Stimulated activated memory B cell treated with anti-CD40 and anti-IgM and Interleukin-4, amounts not matched to agents 10 μg/mL and 1 μg/mL and 100 μg/mL, for 72 hours (primary cell): ENCODE measurements around the gene SHKBP1.
A peak's percentile ranks its signal among the peaks of the same experiment; 100 is the strongest.

ENCODE experiments used
- ATAC-seq: fragments of 150-1000 bp; cut with Tn5 transposase; 2 replicates; pipeline ENCODE4 v1.10.0; 2021
- H3K27ac Mint-ChIP-seq: one replicate; pipeline ENCODE4 v1.8.0; 2022; ENCODE audit warnings: mild to moderate bottlenecking, mixed read lengths
- H3K27me3 Mint-ChIP-seq: one replicate; pipeline ENCODE4 v1.8.0; 2022; ENCODE audit warnings: mixed read lengths
- H3K36me3 Mint-ChIP-seq: one replicate; pipeline ENCODE4 v1.8.0; 2022; ENCODE audit warnings: mixed read lengths
- H3K4me1 Mint-ChIP-seq: one replicate; pipeline ENCODE4 v1.8.0; 2022; ENCODE audit warnings: mixed read lengths
- H3K4me3 Mint-ChIP-seq: one replicate; pipeline ENCODE4 v1.8.0; 2022; ENCODE audit warnings: mild to moderate bottlenecking, moderate library complexity, mixed read lengths
- H3K9me3 Mint-ChIP-seq: one replicate; pipeline ENCODE4 v1.8.0; 2022; ENCODE audit warnings: mixed read lengths

The SHKBP1 gene

GRCh38 chr19:40599902-40600569 is 23.4 kb downstream of the SHKBP1 start:
- Mint-ChIP-seq H3K27me3 (peaks cover 62% of the 10 kb centered on the region), H3K36me3 (no peaks in the 10 kb centered on the region), H3K4me1 (peaks cover 71% of the 10 kb centered on the region), H3K9me3 (peaks cover 2% of the 10 kb centered on the region), H3K27ac (no peak overlapping the region), H3K4me3 (peak overlapping the region; percentile 9)
- no peak for ATAC-seq

- Mint-ChIP-seq H3K27me3 (peaks cover 62% of the 10 kb centered on the region), H3K4me1 (peaks cover 76% of the 10 kb centered on the region), H3K9me3 (peaks cover 2% of the 10 kb centered on the region), H3K27ac (no peak overlapping the region), H3K4me3 (peak overlapping the region; percentile 24), H3K36me3 (no peaks in the 10 kb centered on the region)
- no peak for ATAC-seq
Observed at GRCh38 chr19:40600570-40601133, 24.0 kb downstream of the SHKBP1 start.

GRCh38 chr19:40601134-40601974 is 24.7 kb downstream of the SHKBP1 start, which contains the start of gene LTBP4:
TSS of gene LTBP4 (plus strand) at chr19:40601369. CDS start at chr19:40601388, 19 bp downstream.
- Mint-ChIP-seq H3K9me3 (peaks cover 2% of the 10 kb centered on the region), H3K4me3 (peak within 1 kb of the TSS; percentile 24), H3K36me3 (no peaks in the 10 kb centered on the region), H3K4me1 (peaks cover 80% of the 10 kb centered on the region), H3K27me3 (peaks cover 56% of the 10 kb centered on the region), H3K27ac (no peak within 1 kb of the TSS)
- ATAC-seq = no peak

- Mint-ChIP-seq H3K4me1 (peaks cover 76% of the 10 kb centered on the region), H3K36me3 (no peaks in the 10 kb centered on the region), H3K4me3 (no peak overlapping the region), H3K27ac (no peak overlapping the region), H3K27me3 (peaks cover 40% of the 10 kb centered on the region), H3K9me3 (peaks cover 2% of the 10 kb centered on the region)
- ATAC-seq = no peak
Observed at GRCh38 chr19:40603071-40603388, 26.4 kb downstream of the SHKBP1 start.

- Mint-ChIP-seq H3K27ac (peak overlapping the region; percentile 57), H3K27me3 (peaks cover 34% of the 10 kb centered on the region), H3K4me1 (peaks cover 76% of the 10 kb centered on the region), H3K36me3 (no peaks in the 10 kb centered on the region), H3K4me3 (peak overlapping the region; percentile 77), H3K9me3 (peaks cover 2% of the 10 kb centered on the region)
- peak; percentile 87 for ATAC-seq
Observed at GRCh38 chr19:40603389-40604170, 26.9 kb downstream of the SHKBP1 start.

GRCh38 chr19:40604171-40604646 is 27.5 kb downstream of the SHKBP1 start:
- Mint-ChIP-seq H3K4me3 (peak overlapping the region; percentile 77), H3K27me3 (peaks cover 28% of the 10 kb centered on the region), H3K27ac (peak overlapping the region; percentile 57), H3K4me1 (peaks cover 75% of the 10 kb centered on the region), H3K9me3 (peaks cover 2% of the 10 kb centered on the region), H3K36me3 (no peaks in the 10 kb centered on the region)
- ATAC-seq = no peak

GRCh38 chr19:40604647-40605215 is 28.1 kb downstream of the SHKBP1 start:
- H3K36me3 Mint-ChIP-seq = no peaks in the 10 kb centered on the region
- no peak for ATAC-seq
- H3K27me3 Mint-ChIP-seq = peaks cover 23% of the 10 kb centered on the region
- H3K27ac Mint-ChIP-seq = peak overlapping the region; percentile 76
- peak overlapping the region; percentile 77 for H3K4me3 Mint-ChIP-seq
- peaks cover 2% of the 10 kb centered on the region for H3K9me3 Mint-ChIP-seq
- H3K4me1 Mint-ChIP-seq = peaks cover 72% of the 10 kb centered on the region

GRCh38 chr19:40605216-40605971 is 28.7 kb downstream of the SHKBP1 start:
- Mint-ChIP-seq H3K27me3 (peaks cover 16% of the 10 kb centered on the region), H3K27ac (peak overlapping the region; percentile 76), H3K36me3 (no peaks in the 10 kb centered on the region), H3K4me1 (peaks cover 75% of the 10 kb centered on the region), H3K9me3 (peaks cover 2% of the 10 kb centered on the region), H3K4me3 (peak overlapping the region; percentile 77)
- ATAC-seq = peak; percentile 72

- Mint-ChIP-seq H3K36me3 (no peaks in the 10 kb centered on the region), H3K4me1 (peaks cover 66% of the 10 kb centered on the region), H3K4me3 (peak overlapping the region; percentile 25), H3K27me3 (no peaks in the 10 kb centered on the region), H3K27ac (no peak overlapping the region), H3K9me3 (peaks cover 2% of the 10 kb centered on the region)
- no peak for ATAC-seq
Observed at GRCh38 chr19:40607311-40608239, 30.9 kb downstream of the SHKBP1 start.

- Mint-ChIP-seq H3K4me1 (peaks cover 61% of the 10 kb centered on the region), H3K27ac (peak overlapping the region; percentile 71), H3K9me3 (peaks cover 2% of the 10 kb centered on the region)
Observed at GRCh38 chr19:40608240-40608621, 31.6 kb downstream of the SHKBP1 start.

GRCh38 chr19:40608957-40609356 is 32.3 kb downstream of the SHKBP1 start:
- Mint-ChIP-seq H3K4me1 (peaks cover 61% of the 10 kb centered on the region), H3K36me3 (no peaks in the 10 kb centered on the region), H3K9me3 (peaks cover 2% of the 10 kb centered on the region), H3K4me3 (peak overlapping the region; percentile 78), H3K27me3 (no peaks in the 10 kb centered on the region), H3K27ac (peak overlapping the region; percentile 71)
- ATAC-seq = no peak

More at GRCh38 chr19:40608240-40608621, 31.6 kb downstream of the SHKBP1 start:
- no peaks in the 10 kb centered on the region for H3K36me3 Mint-ChIP-seq
- ATAC-seq = no peak
- H3K27me3 Mint-ChIP-seq = no peaks in the 10 kb centered on the region
- H3K4me3 Mint-ChIP-seq = no peak overlapping the region

GRCh38 chr19:40609561-40610395 is 33.1 kb downstream of the SHKBP1 start:
- Mint-ChIP-seq H3K9me3 (no peaks in the 10 kb centered on the region), H3K36me3 (no peaks in the 10 kb centered on the region), H3K27me3 (no peaks in the 10 kb centered on the region), H3K4me1 (peaks cover 61% of the 10 kb centered on the region), H3K27ac (peak overlapping the region; percentile 71), H3K4me3 (peak overlapping the region; percentile 78)
- peak; percentile 82 for ATAC-seq
